ENCODE results near the gene ERFE. TPM values are rescaled to one million over a fixed set of nuclear protein-coding genes. Genes with fewer than 3 reads are reported as not detected.
A peak's percentile ranks its signal among the peaks of the same experiment; 100 is the strongest.

ERFE gene
- total and polyA plus RNA-seq, 9 of the 15 experiments (the other 6 are each of a cell fraction or from before 2014, with no cell fraction given) = 0.55 to 8.2 (median 3.7) TPM

- TF ChIP-seq ZNF778 (CRISPR knock-in tag; IDR thresholded peaks at IDR 0.05) = no peak
- TF ChIP-seq FOXM1 (IDR thresholded peaks at IDR 0.05; ENCODE audit: low read depth) = no peak
- no peak for TF ChIP-seq FOXM1 (CRISPR knock-in tag; IDR thresholded peaks at IDR 0.05; ENCODE audit: low read depth)
- TF ChIP-seq USF1 (CRISPR knock-in tag; IDR thresholded peaks at IDR 0.05) = peak; percentile 60; the same call in 1 of the 2 replicates
- TF ChIP-seq CUX1 (CRISPR knock-in tag; IDR thresholded peaks at IDR 0.05) = no peak
- no peak for TF ChIP-seq MBD2 (IDR thresholded peaks at IDR 0.05; ENCODE audit: borderline replicate concordance, low read depth)
- no peak for TF ChIP-seq SMARCB1 (IDR thresholded peaks at IDR 0.05; ENCODE audit: insufficient read length, low read depth)
- no peak for TF ChIP-seq ZC3H11A (IDR thresholded peaks at IDR 0.05; ENCODE audit: low read depth, low read length)
- TF ChIP-seq ERF (CRISPR knock-in tag; IDR thresholded peaks at IDR 0.05) = no peak
- no peak for TF ChIP-seq ZNF217 (CRISPR knock-in tag; IDR thresholded peaks at IDR 0.05)
- no peak for TF ChIP-seq HDAC3 (IDR thresholded peaks at IDR 0.05; ENCODE audit: borderline replicate concordance, partially characterized antibody)
- TF ChIP-seq DNMT1 (IDR thresholded peaks at IDR 0.05) = no peak
- no peak for TF ChIP-seq ZNF699 (CRISPR knock-in tag; IDR thresholded peaks at IDR 0.05; ENCODE audit: insufficient replicate concordance)
- no peak for TF ChIP-seq RBBP5 (IDR thresholded peaks at IDR 0.05; ENCODE audit: borderline replicate concordance, insufficient read depth, low read length, poor library complexity, severe bottlenecking)
- no peak for TF ChIP-seq BRF1 (IDR thresholded peaks at IDR 0.05; ENCODE audit: borderline replicate concordance, extremely low read depth, insufficient read length)
- no peak for TF ChIP-seq ZEB2 (IDR thresholded peaks at IDR 0.05)
- no peak for TF ChIP-seq HLTF (IDR thresholded peaks at IDR 0.05)
- TF ChIP-seq TAF9B (IDR thresholded peaks at IDR 0.05; ENCODE audit: partially characterized antibody) = no peak
- no peak for TF ChIP-seq MED1 (CRISPR knock-in tag; IDR thresholded peaks at IDR 0.05; ENCODE audit: borderline replicate concordance)
- no peak for TF ChIP-seq NFATC3 (IDR thresholded peaks at IDR 0.05)
- no peak for TF ChIP-seq KDM2B (CRISPR knock-in tag; IDR thresholded peaks at IDR 0.05)
- TF ChIP-seq MYC (IDR thresholded peaks at IDR 0.05; ENCODE audit: low read depth, low read length) = no peak
- TF ChIP-seq MYC (CRISPR knock-in tag; IDR thresholded peaks at IDR 0.05; ENCODE audit: borderline replicate concordance, low read depth) = no peak
- TF ChIP-seq CAMTA2 (CRISPR knock-in tag; conservative IDR thresholded peaks at IDR 0.05) = no peak
- TF ChIP-seq RAD51 (IDR thresholded peaks at IDR 0.05; ENCODE audit: borderline replicate concordance, low read depth) = 0 out of 2 replicates have a peak, but pooled peaks have one; percentile 8
Measured at GRCh38 chr2:238138331-238139195, 20.2 kb upstream of the ERFE start, which contains the start of gene KLHL30 (continued).

All from K562 (cell line).